CD4-positive, alpha-beta T cell treated with Interleukin-10 for 1 hour (primary cell): ENCODE results near the gene CDKN3.
"Not testable (repeated sequence)": the region's sequence is repeated elsewhere in the genome, so short reads cannot be mapped to it uniquely, and the experiment has no call there.

Source experiments
- DNase-seq: peaks from one replicate; pipeline ENCODE4 v3.0.0-alpha.2; 2020

The CDKN3 gene

GRCh38 chr14:54370323-54371198 is 26.2 kb upstream of the CDKN3 start:
- DNase-seq = no peak

- no peak for DNase-seq
These were observed 22.5 kb upstream of the CDKN3 start for GRCh38 chr14:54374117-54374884.

- DNase-seq = no peak
These were observed 19.3 kb upstream of the CDKN3 start for GRCh38 chr14:54377501-54377900.

- not testable (repeated sequence) for DNase-seq
These were observed 17.9 kb upstream of the CDKN3 start for GRCh38 chr14:54378893-54379292.

- not testable (repeated sequence) for DNase-seq
These were observed 16.2 kb upstream of the CDKN3 start for GRCh38 chr14:54380558-54380957.

GRCh38 chr14:54381821-54382220 is 15.0 kb upstream of the CDKN3 start:
- no peak for DNase-seq

GRCh38 chr14:54383835-54384234 is 13.0 kb upstream of the CDKN3 start:
- DNase-seq = no peak

GRCh38 chr14:54385556-54385955 is 11.3 kb upstream of the CDKN3 start:
- DNase-seq = no peak

- DNase-seq = no peak
These were observed 9.5 kb upstream of the CDKN3 start for GRCh38 chr14:54387328-54387727.

GRCh38 chr14:54392131-54392859 is 4.5 kb upstream of the CDKN3 start:
- DNase-seq = no peak

GRCh38 chr14:54392986-54393884 is 3.6 kb upstream of the CDKN3 start:
- DNase-seq = not testable (repeated sequence)

GRCh38 chr14:54394596-54394995 is 2.2 kb upstream of the CDKN3 start:
- DNase-seq = no peak

- no peak for DNase-seq
These were observed 1.5 kb upstream of the CDKN3 start for GRCh38 chr14:54395284-54395683.

- DNase-seq = no peak
These were observed 1.1 kb upstream of the CDKN3 start for GRCh38 chr14:54395716-54396115.

- DNase-seq = no peak
These were observed 669 bp upstream of the CDKN3 start for GRCh38 chr14:54396183-54396492.

GRCh38 chr14:54399560-54399959 is 2.8 kb downstream of the CDKN3 start:
- no peak for DNase-seq

GRCh38 chr14:54403401-54404005 is 6.7 kb downstream of the CDKN3 start:
- not testable (repeated sequence) for DNase-seq

GRCh38 chr14:54410215-54410614 is 13.4 kb downstream of the CDKN3 start:
- no peak for DNase-seq

- DNase-seq = no peak
These were observed 14.6 kb downstream of the CDKN3 start for GRCh38 chr14:54411371-54411770.

- peak; percentile 17 for DNase-seq
These were observed 23.8 kb downstream of the CDKN3 start for GRCh38 chr14:54420478-54421142.

- DNase-seq = no peak
These were observed 27.2 kb downstream of the CDKN3 start for GRCh38 chr14:54423991-54424390.
